NCI-H187 treated with DMSO at 0.1 percent for 48 hours (cell line): ENCODE data around the gene MSTO1.
"Not testable (repeated sequence)": the region's sequence is repeated elsewhere in the genome, so short reads cannot be mapped to it uniquely, and the experiment has no call there.

ENCODE experiments used
- DNase-seq: peaks from one replicate; lab custom pipeline; 2025; lab: John Stamatoyannopoulos, UW

The MSTO1 gene

GRCh38 chr1:155609515-155610256, at the start of gene MSTO1:
TSS of gene MSTO1 (plus strand) at chr1:155610218. CDS start at chr1:155610249, 31 bp downstream.
- DNase-seq = peak; percentile 99

GRCh38 chr1:155561779-155562580, 48.0 kb upstream of the MSTO1 start:
- not testable (repeated sequence) for DNase-seq

GRCh38 chr1:155562581-155563376, 47.2 kb upstream of the MSTO1 start, which contains the start of gene ASH1L:
TSS of gene ASH1L (minus strand) at chr1:155562803. CDS start at chr1:155521519, 41,284 bp downstream.
- DNase-seq = peak; percentile 87

- DNase-seq = not testable (repeated sequence)
Measured at GRCh38 chr1:155563377-155564022, 46.5 kb upstream of the MSTO1 start.

GRCh38 chr1:155569988-155570592, 39.9 kb upstream of the MSTO1 start:
- DNase-seq = no peak

- DNase-seq = no peak
Measured at GRCh38 chr1:155570593-155570990, 39.4 kb upstream of the MSTO1 start.

- no peak for DNase-seq
Measured at GRCh38 chr1:155574077-155574476, 35.9 kb upstream of the MSTO1 start.

- not testable (repeated sequence) for DNase-seq
Measured at GRCh38 chr1:155575608-155576007, 34.4 kb upstream of the MSTO1 start.

GRCh38 chr1:155583846-155584245, 26.2 kb upstream of the MSTO1 start:
- not testable (repeated sequence) for DNase-seq

GRCh38 chr1:155589282-155589681, 20.7 kb upstream of the MSTO1 start:
- DNase-seq = not testable (repeated sequence)

- not testable (repeated sequence) for DNase-seq
Measured at GRCh38 chr1:155590516-155591247, 19.3 kb upstream of the MSTO1 start.

- DNase-seq = peak; percentile 82
Measured at GRCh38 chr1:155591770-155592169, 18.2 kb upstream of the MSTO1 start.

- DNase-seq = not testable (repeated sequence)
Measured at GRCh38 chr1:155595877-155596474, 14.0 kb upstream of the MSTO1 start.

GRCh38 chr1:155596864-155597263, 13.2 kb upstream of the MSTO1 start:
- DNase-seq = no peak

GRCh38 chr1:155598842-155599331, 11.1 kb upstream of the MSTO1 start:
- DNase-seq = no peak

- not testable (repeated sequence) for DNase-seq
Measured at GRCh38 chr1:155599828-155600572, 10.0 kb upstream of the MSTO1 start.

- no peak for DNase-seq
Measured at GRCh38 chr1:155607708-155608107, 2.3 kb upstream of the MSTO1 start.

- no peak for DNase-seq
Measured at GRCh38 chr1:155608888-155609225, 1.2 kb upstream of the MSTO1 start.

- DNase-seq = not testable (repeated sequence)
Measured at GRCh38 chr1:155610257-155610647, 234 bp downstream of the MSTO1 start.
